Measurements from ENCODE around the gene SMARCC1. TPM values are rescaled to one million over a fixed set of nuclear protein-coding genes. Genes with fewer than 3 reads are reported as not detected.
A peak's percentile ranks its signal among the peaks of the same experiment; 100 is the strongest.

SMARCC1 gene
- total RNA-seq, 6 donors from 2014 or later = 33.1 to 58.2 (median 49.4) TPM

DNA sequence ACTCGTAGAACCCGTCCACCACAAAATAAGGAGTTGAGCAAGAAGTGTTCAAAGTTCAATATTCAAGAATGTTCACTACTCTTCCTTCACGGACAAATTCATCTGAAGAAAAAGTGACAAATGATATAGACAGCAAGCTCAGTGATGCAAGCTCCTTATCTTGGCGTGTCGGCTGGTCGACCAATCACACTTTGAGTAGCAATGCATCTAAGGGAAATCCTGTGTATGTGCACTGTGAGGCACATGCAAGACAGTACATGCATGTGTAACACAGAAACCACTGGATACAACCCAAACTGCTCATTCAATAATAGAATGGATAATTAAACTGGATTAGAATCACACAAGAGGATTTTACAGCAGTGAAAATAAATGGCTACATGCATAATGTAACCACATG lies 138.6 kb downstream of the SMARCC1 start:
- peaks cover 4 to 30% (median 10%) of the 10 kb centered on the region in 4 donors for H3K36me3 ChIP-seq
- no peak overlapping the region for H3K27ac ChIP-seq
- no peak for ATAC-seq (ENCODE audit: low FRiP score in 2 of 2)
- WGBS, 2 donors = 93 to 94% methylated on average over 6 of the region's 6 CpGs
- H3K4me3 ChIP-seq = no peak overlapping the region
- H3K27me3 ChIP-seq = no peaks in the 10 kb centered on the region
- TF ChIP-seq EP300 (IDR thresholded peaks at IDR 0.05) = no peak
- no peak for TF ChIP-seq POLR2AphosphoS5 (IDR thresholded peaks at IDR 0.05)
- TF ChIP-seq, protein P1, sequence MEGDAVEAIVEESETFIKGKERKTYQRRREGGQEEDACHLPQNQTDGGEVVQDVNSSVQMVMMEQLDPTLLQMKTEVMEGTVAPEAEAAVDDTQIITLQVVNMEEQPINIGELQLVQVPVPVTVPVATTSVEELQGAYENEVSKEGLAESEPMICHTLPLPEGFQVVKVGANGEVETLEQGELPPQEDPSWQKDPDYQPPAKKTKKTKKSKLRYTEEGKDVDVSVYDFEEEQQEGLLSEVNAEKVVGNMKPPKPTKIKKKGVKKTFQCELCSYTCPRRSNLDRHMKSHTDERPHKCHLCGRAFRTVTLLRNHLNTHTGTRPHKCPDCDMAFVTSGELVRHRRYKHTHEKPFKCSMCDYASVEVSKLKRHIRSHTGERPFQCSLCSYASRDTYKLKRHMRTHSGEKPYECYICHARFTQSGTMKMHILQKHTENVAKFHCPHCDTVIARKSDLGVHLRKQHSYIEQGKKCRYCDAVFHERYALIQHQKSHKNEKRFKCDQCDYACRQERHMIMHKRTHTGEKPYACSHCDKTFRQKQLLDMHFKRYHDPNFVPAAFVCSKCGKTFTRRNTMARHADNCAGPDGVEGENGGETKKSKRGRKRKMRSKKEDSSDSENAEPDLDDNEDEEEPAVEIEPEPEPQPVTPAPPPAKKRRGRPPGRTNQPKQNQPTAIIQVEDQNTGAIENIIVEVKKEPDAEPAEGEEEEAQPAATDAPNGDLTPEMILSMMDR (IDR thresholded peaks at IDR 0.05) = no peak
- no peak for TF ChIP-seq POLR2A (IDR thresholded peaks at IDR 0.05)
- no peak for DNase-seq
- H3K4me1 ChIP-seq = peaks cover 0 to 12% (median 0%) of the 10 kb centered on the region in 4 donors
- H3K9me3 ChIP-seq = no peaks in the 10 kb centered on the region

DNA sequence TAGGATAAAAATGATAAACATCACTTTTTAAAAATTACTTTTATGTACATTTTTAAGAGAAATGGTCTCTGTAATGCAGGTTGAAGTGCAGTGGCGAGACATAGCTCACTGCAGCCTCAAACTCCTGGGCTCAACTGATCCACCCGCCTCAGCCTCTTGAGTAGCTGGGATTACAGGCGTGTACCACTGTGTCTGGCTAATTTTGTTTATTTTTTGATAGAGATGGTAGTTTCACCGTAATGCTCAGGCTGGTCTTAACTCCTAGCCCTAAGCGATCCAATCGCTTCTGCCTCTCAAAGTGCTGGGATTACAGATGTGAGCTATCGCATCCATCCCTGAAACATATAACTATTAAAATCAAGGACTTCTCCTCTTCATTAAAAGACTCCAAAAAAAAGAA lies 140.0 kb downstream of the SMARCC1 start:
- H3K27me3 ChIP-seq = no peaks in the 10 kb centered on the region
- WGBS, 2 donors = 92 to 95% methylated on average over 7 of the region's 7 CpGs
- no peak overlapping the region for H3K27ac ChIP-seq
- H3K36me3 ChIP-seq = peaks cover 8 to 39% (median 16%) of the 10 kb centered on the region in 4 donors
- H3K4me3 ChIP-seq = no peak overlapping the region
- DNase-seq (no peak), ATAC-seq (ENCODE audit: low FRiP score in 2 of 2) (no peak)
- peaks cover 0 to 10% (median 0%) of the 10 kb centered on the region in 4 donors for H3K4me1 ChIP-seq
- H3K9me3 ChIP-seq = no peaks in the 10 kb centered on the region
- TF ChIP-seq POLR2AphosphoS5 (IDR thresholded peaks at IDR 0.05) (no peak), EP300 (IDR thresholded peaks at IDR 0.05) (no peak), POLR2A (IDR thresholded peaks at IDR 0.05) (no peak)
- TF ChIP-seq, protein P1 (IDR thresholded peaks at IDR 0.05) = no peak

DNA sequence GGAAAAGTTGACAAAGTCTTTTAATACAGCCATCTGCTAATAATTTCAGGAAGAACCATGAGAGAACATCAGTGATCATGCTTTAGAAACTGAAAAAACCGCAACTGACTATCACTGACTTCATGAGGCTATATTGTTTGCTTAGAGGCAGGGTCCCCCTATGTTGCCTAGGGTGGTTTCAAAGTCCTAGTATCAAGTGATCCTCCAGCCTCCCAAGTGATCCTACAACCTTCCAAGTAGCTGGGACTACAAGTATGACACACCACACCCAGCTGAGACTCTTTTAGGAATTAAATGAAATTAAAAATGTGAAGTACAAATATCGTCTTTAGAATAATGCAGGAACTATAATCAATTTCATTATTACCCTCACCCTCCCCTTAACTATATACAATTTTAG lies 144.8 kb downstream of the SMARCC1 start:
- Histone ChIP-seq H3K4me3 (no peak overlapping the region), H3K9me3 (no peaks in the 10 kb centered on the region), H3K36me3 (peaks cover 8 to 69% (median 15%) of the 10 kb centered on the region in 4 donors), H3K27me3 (no peaks in the 10 kb centered on the region), H3K27ac (peak overlapping the region in 3 of 4 donors; percentile 59 to 64 (median 62)), H3K4me1 (peaks cover 0 to 11% (median 2%) of the 10 kb centered on the region in 4 donors)
- DNase-seq (no peak), ATAC-seq (ENCODE audit: low FRiP score in 2 of 2) (no peak)
- TF ChIP-seq EP300 (IDR thresholded peaks at IDR 0.05) (no peak), POLR2AphosphoS5 (IDR thresholded peaks at IDR 0.05) (no peak), POLR2A (IDR thresholded peaks at IDR 0.05) (no peak)
- TF ChIP-seq, protein P1 (IDR thresholded peaks at IDR 0.05) = no peak
- 72 to 78% methylated on average over 2 of the region's 2 CpGs for WGBS, 2 donors

DNA sequence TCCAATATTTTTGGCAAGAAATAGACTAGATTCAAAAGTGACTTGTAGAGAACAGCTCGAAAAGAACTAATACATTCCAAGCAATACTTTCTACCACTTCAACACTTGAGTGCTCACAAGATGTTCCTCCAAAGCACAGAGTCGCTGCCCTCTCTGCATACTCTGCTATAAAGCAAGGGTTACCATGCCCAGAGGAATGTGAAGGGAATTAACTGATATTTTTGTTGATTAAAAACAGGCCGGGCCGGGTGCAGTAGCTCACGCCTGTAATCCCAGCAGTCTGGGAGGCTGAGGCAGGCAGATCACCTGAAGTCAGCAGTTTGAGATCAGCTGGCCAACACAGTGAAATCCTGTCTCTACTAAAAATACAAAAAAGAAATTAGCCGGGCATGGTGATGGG lies 145.5 kb downstream of the SMARCC1 start:
- TF ChIP-seq POLR2A (IDR thresholded peaks at IDR 0.05) = peak in 1 of 4 donors; percentile 23
- no peak for TF ChIP-seq POLR2AphosphoS5 (IDR thresholded peaks at IDR 0.05)
- peak in 1 of 4 donors; percentile 40 for TF ChIP-seq EP300 (IDR thresholded peaks at IDR 0.05)

DNA sequence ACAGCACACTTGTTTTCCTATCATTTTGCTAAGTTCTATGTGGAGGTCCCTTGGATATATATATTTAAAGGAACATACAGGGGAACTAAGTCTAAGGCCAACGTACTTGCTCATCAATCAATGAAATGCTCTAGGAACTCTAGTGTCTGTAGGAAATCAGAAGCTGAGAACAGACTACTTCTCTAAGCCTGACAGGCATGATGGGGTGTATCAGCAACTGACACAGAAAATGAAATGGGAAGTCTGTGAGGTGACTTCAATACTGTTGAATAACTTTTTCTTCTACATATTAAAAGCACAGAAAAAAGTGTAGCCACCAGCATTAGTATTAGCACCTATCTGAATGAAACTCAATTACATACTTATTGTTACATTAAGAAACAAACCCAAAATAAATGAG lies 146.2 kb downstream of the SMARCC1 start:
- no peak for TF ChIP-seq POLR2AphosphoS5 (IDR thresholded peaks at IDR 0.05)
- TF ChIP-seq EP300 (IDR thresholded peaks at IDR 0.05) = no peak
- no peak for TF ChIP-seq POLR2A (IDR thresholded peaks at IDR 0.05)
- TF ChIP-seq, protein P1 (IDR thresholded peaks at IDR 0.05) = no peak
- DNase-seq (no peak), ATAC-seq (ENCODE audit: low FRiP score in 2 of 2) (no peak)
- Histone ChIP-seq H3K36me3 (peaks cover 8 to 74% (median 16%) of the 10 kb centered on the region in 4 donors), H3K27ac (peak overlapping the region; percentile 24 to 62 (median 57)), H3K4me1 (peaks cover 0 to 11% (median 2%) of the 10 kb centered on the region in 4 donors), H3K9me3 (no peaks in the 10 kb centered on the region), H3K4me3 (no peak overlapping the region), H3K27me3 (no peaks in the 10 kb centered on the region)
- 74 to 92% methylated on average over 1 of the region's 1 CpG for WGBS, 2 donors

More for the DNA sequence above, 145.5 kb downstream of the SMARCC1 start:
- Histone ChIP-seq H3K27me3 (no peaks in the 10 kb centered on the region), H3K4me3 (no peak overlapping the region), H3K27ac (peak overlapping the region; percentile 55 to 64 (median 60)), H3K36me3 (peaks cover 8 to 70% (median 16%) of the 10 kb centered on the region in 4 donors), H3K4me1 (peaks cover 0 to 11% (median 2%) of the 10 kb centered on the region in 4 donors), H3K9me3 (no peaks in the 10 kb centered on the region)
- peak in 1 of 2 donors; percentile 54 for DNase-seq
- WGBS, 2 donors = 70 to 84% methylated on average over 6 of the region's 6 CpGs
- ATAC-seq (ENCODE audit: low FRiP score in 2 of 2) = peak; percentile 49 to 90

Data from upper lobe of left lung (tissue), 6 donors.